Nephron progenitor cell (in vitro differentiated cells): ENCODE data around the gene TARBP1.
"Not testable (repeated sequence)": the region's sequence is repeated elsewhere in the genome, so short reads cannot be mapped to it uniquely, and the experiment has no call there.

Source experiments
- DNase-seq: peaks from one replicate; pipeline ENCODE4 v3.0.0; 2021
- H3K27ac Mint-ChIP-seq: 2 replicates; pipeline ENCODE4 v1.8.0; 2021; ENCODE audit warnings: mild to moderate bottlenecking, moderate library complexity, mixed read lengths
- H3K27me3 Mint-ChIP-seq: 2 replicates; pipeline ENCODE4 v1.8.0; 2021; ENCODE audit warnings: mild to moderate bottlenecking, low read depth, mixed read lengths; ENCODE audit not compliant: poor library complexity
- H3K36me3 Mint-ChIP-seq: 2 replicates; pipeline ENCODE4 v1.8.0; 2021; ENCODE audit warnings: low read depth, mixed read lengths
- H3K4me1 Mint-ChIP-seq: 2 replicates; pipeline ENCODE4 v1.8.0; 2021; ENCODE audit warnings: mixed read lengths
- H3K4me3 Mint-ChIP-seq: 2 replicates; pipeline ENCODE4 v1.8.0; 2021; ENCODE audit warnings: mild to moderate bottlenecking, moderate library complexity, mixed read lengths
- H3K9me3 Mint-ChIP-seq: 2 replicates; pipeline ENCODE4 v1.8.0; 2021; ENCODE audit warnings: mild to moderate bottlenecking, moderate library complexity, mixed read lengths
- CTCF ChIP-seq: fragments of 200-600 bp; sonication (generic); IDR thresholded peaks from 2 replicates; pipeline ENCODE4 v1.5.0; 2021; ENCODE audit warnings: antibody characterized with exemption

Gene TARBP1

GRCh38 chr1:234362558-234362957 is 116.4 kb downstream of the TARBP1 start:
- no peaks in the 10 kb centered on the region for H3K9me3 Mint-ChIP-seq
- no peaks in the 10 kb centered on the region for H3K36me3 Mint-ChIP-seq
- H3K4me1 Mint-ChIP-seq = no peaks in the 10 kb centered on the region
- no peak for DNase-seq
- peaks cover 10% of the 10 kb centered on the region for H3K27me3 Mint-ChIP-seq
- H3K27ac Mint-ChIP-seq = no peak overlapping the region
- no peak for TF ChIP-seq CTCF
- no peak overlapping the region for H3K4me3 Mint-ChIP-seq

GRCh38 chr1:234361102-234361603 is 117.8 kb downstream of the TARBP1 start:
- no peaks in the 10 kb centered on the region for H3K36me3 Mint-ChIP-seq
- H3K27me3 Mint-ChIP-seq = peaks cover 8% of the 10 kb centered on the region
- no peak for DNase-seq

GRCh38 chr1:234357831-234358230 is 121.1 kb downstream of the TARBP1 start:
- Mint-ChIP-seq H3K27me3 (peaks cover 8% of the 10 kb centered on the region), H3K9me3 (no peaks in the 10 kb centered on the region), H3K27ac (no peak overlapping the region), H3K4me3 (no peak overlapping the region), H3K4me1 (no peaks in the 10 kb centered on the region), H3K36me3 (no peaks in the 10 kb centered on the region)
- no peak for TF ChIP-seq CTCF
- DNase-seq = no peak

More at GRCh38 chr1:234361102-234361603, 117.8 kb downstream of the TARBP1 start:
- no peaks in the 10 kb centered on the region for H3K9me3 Mint-ChIP-seq
- no peak for TF ChIP-seq CTCF
- H3K4me3 Mint-ChIP-seq = no peak overlapping the region
- no peak overlapping the region for H3K27ac Mint-ChIP-seq
- no peaks in the 10 kb centered on the region for H3K4me1 Mint-ChIP-seq

- not testable (repeated sequence) for H3K4me1 Mint-ChIP-seq, H3K4me3 Mint-ChIP-seq, H3K9me3 Mint-ChIP-seq, H3K36me3 Mint-ChIP-seq, H3K27me3 Mint-ChIP-seq, DNase-seq, H3K27ac Mint-ChIP-seq
These were observed 122.2 kb downstream of the TARBP1 start for GRCh38 chr1:234356615-234357269.

- no peaks in the 10 kb centered on the region for H3K9me3 Mint-ChIP-seq
- H3K27ac Mint-ChIP-seq = no peak overlapping the region
- peaks cover 5% of the 10 kb centered on the region for H3K27me3 Mint-ChIP-seq
- H3K4me3 Mint-ChIP-seq = no peak overlapping the region
- H3K36me3 Mint-ChIP-seq = no peaks in the 10 kb centered on the region
- no peak for TF ChIP-seq CTCF
- no peak for DNase-seq
- no peaks in the 10 kb centered on the region for H3K4me1 Mint-ChIP-seq
These were observed 123.0 kb downstream of the TARBP1 start for GRCh38 chr1:234355782-234356510.

- Mint-ChIP-seq H3K27me3 (peaks cover 10% of the 10 kb centered on the region), H3K4me3 (no peak overlapping the region), H3K4me1 (no peaks in the 10 kb centered on the region), H3K27ac (no peak overlapping the region), H3K36me3 (no peaks in the 10 kb centered on the region), H3K9me3 (peaks cover 4% of the 10 kb centered on the region)
- DNase-seq = no peak
- no peak for TF ChIP-seq CTCF
These were observed 130.0 kb downstream of the TARBP1 start for GRCh38 chr1:234348964-234349363.
